Fibroblast of skin of left quadriceps (primary cell): ENCODE measurements around the gene RAC3.

ENCODE experiments used
- DNase-seq, 2 experiments: peaks; one replicate each; pipeline ENCODE4 v3.0.0-alpha.2; 2013; ENCODE audit warnings: low read depth in 2 of 2

RAC3 gene

DNA sequence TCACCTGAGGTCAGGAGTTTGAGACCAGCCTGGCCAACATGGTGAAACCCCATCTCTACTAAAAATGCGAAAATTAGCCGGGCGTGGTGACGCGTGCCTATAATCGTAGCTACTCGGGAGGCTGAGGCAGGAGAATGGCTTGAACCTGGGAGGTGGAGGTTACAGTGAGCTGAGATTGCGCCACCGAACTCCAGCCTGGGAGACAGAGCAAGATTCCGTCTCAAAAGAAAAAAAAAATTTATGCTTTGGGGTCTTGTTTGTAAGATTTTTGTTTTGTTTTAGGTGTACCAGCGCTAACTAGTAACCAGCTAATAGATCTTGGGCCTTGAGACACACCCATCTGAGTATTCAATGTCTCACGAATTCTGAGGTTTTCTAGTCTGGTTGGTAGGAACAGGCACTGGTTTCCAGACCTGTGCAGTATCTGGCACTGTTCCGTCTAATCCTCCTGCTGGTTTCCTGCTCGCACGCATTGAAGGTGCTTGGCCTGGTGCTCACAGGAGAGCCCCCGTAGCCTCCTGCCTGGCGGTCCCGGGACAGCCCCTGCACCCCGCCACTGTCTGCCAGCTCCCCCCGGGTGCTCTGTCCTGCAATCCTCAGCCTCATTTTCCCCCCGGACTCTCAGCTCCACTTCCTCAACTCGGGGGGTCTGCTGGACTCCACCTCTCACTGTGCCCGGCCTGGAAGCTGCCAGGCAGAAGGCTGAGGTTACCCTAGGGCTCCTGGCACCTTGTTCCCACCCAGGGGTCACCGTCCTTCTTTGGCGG, 44.7 kb downstream of the RAC3 start:
- DNase-seq, result no peak

DNA sequence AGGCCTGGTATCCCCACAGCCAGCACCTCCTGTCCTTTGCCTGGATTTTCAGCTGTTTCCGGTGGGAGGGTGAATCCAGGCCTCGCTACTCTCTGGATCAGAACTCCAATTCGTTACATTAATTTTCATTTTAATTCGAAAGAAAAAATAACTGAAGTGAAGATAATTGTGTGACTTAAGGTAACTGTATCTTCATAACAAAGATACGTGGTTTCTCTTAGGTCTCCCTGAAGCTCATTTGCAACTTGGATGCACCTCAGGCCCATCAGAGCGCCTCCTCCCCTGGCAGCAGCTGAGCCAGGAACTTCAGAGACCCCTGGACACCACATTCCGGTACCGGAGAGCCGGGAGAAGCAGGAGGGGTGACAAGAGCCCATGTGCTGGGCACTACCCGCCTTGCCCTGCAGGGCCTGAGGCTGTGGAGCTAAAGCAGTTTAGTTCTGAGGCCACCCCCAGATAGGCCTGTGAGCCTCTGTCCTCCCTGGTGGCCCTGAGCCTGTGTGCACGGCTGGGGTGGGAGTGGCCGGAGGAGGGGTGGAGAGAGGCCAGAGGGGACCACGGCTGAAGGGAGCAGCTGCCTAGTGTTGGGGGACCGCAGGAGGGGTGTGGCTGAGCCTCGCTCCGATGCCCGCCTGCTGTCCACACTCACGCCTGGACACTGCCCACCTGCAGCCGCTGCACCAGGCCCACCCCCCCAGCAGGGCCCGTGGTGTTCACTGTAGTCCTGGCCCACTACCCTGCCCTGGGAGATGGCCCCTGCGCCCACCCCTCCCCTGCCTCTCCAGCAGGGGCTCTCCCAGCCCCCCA, 45.5 kb downstream of the RAC3 start:
- no peak for DNase-seq

DNA sequence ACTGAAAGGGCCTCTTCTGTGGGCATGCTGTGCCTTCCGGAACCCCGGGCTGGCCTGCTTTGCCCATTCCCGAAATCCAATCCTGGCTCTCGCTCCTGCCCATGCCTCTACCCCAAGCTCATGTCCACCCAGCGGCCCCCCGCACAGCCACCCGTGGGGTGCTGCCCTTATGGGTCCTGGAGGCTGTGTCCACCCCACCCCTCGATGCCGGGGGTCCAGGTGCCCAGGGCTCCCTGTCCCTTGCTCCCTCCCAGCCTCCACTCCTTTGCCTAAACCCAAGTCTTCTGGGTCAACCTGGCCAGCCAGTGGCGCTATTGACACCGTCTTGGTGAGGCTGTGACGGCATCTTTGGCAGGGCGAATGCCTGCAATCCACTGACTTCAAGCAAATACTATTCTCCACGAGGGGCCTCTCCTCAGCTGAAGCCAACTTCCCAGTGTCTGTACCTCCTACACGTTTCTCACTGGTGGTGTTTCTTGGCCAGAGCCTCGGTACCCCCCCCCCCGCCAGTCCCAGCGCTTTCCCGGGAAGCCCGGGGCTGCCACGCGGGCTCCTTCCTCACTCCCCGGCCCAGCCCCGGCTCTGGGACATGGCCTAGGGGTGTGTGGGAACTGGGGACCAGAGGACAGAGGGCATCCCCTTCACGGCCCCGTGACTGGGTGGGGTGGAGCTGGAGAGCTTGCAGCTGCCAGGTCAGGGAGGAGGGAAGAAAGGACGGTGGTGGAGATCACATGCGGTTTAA, 46.3 kb downstream of the RAC3 start:
- no peak for DNase-seq

DNA sequence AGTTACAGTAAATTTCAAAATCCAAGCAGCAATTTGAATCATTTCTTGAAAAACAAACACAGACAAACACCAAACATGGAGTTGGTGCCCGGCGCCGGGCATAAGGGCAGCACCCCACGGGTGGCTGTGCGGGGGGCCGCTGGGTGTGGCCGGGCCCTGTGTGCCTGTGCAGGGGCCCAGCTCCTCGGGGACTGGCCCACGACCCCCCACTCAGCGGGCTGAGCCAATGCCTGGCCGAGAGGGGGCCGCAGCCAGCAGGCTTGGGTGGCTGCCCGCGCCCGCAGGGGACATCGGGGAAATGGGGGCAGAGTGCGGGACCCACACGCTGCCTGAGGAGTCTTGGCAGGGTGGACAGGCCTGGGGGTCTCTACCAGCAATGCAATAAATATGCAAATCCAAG, 47.0 kb downstream of the RAC3 start:
- DNase-seq, result no peak

- DNase-seq, result no peak
These were observed 47.7 kb downstream of the RAC3 start for GRCh38 chr17:82079001-82079677.

GRCh38 chr17:82080048-82080788, 48.7 kb downstream of the RAC3 start:
- DNase-seq, result no peak

DNA sequence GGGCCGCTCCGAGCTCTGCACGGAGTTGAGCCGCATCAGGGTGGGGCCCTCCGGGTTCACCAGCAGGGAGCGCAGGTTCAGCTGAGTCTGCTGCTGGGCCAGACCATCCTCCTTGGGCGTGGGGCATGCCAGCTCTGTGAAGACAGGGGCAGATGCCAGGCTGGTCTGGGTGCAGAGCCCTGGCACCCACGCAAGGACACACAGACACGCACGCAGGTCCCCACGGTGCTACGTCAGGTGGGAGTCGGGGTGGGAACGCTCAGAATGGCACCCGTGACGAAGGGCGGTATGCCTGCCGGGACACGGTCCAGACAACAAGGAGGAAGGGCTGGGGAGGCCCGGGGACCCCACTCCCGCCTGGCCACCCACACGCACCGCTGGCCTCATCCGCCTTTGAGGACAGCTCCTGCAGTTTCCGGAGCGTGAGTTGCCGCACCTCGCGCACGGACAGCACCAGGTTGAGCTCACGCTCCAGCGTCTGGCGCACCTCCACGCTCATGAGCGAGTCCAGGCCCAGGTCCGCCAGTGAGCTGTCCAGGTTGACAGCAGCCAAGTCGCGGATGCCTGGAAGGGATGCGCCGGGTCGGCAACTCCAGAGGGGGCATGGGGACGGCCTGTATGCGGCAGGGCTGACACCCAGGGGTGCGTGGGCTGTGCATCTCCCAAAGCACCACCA, 49.4 kb downstream of the RAC3 start:
- no peak for DNase-seq

- no peak for DNase-seq
These were observed 50.1 kb downstream of the RAC3 start for GRCh38 chr17:82081546-82081945.

DNA sequence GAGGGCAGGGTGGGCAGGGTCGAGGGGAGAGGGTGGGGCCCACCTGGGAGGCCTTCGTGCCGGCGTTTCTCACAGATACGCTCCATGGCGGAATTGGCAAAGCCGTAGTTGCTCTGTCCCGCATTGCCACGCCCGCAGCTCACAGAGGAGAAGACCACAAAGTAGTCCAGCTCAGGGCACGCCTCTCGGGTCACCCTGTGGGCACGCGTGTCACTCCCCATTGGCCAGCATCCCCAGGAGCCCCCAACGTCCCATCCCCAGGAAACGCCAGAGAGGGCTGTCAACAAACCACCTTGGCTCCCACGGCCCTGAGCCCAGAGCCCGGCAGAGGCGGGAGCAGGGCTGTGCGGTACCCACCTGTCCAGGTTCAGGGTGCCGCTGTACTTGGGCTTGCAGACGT, 50.5 kb downstream of the RAC3 start:
- DNase-seq, result no peak

- DNase-seq, result no peak
These were observed 51.0 kb downstream of the RAC3 start for GRCh38 chr17:82082456-82082855.

GRCh38 chr17:82083009-82083408, 51.5 kb downstream of the RAC3 start:
- no peak for DNase-seq
